ENCODE measurements around the gene ANAPC1. TPM values are rescaled to one million over a fixed set of nuclear protein-coding genes. Genes with fewer than 3 reads are reported as not detected.

ANAPC1 gene
- total and polyA plus RNA-seq, 9 of the 15 experiments (the other 6 are each of a cell fraction or from before 2014, with no cell fraction given): 14.0 to 126 (median 78.2) TPM

DNA sequence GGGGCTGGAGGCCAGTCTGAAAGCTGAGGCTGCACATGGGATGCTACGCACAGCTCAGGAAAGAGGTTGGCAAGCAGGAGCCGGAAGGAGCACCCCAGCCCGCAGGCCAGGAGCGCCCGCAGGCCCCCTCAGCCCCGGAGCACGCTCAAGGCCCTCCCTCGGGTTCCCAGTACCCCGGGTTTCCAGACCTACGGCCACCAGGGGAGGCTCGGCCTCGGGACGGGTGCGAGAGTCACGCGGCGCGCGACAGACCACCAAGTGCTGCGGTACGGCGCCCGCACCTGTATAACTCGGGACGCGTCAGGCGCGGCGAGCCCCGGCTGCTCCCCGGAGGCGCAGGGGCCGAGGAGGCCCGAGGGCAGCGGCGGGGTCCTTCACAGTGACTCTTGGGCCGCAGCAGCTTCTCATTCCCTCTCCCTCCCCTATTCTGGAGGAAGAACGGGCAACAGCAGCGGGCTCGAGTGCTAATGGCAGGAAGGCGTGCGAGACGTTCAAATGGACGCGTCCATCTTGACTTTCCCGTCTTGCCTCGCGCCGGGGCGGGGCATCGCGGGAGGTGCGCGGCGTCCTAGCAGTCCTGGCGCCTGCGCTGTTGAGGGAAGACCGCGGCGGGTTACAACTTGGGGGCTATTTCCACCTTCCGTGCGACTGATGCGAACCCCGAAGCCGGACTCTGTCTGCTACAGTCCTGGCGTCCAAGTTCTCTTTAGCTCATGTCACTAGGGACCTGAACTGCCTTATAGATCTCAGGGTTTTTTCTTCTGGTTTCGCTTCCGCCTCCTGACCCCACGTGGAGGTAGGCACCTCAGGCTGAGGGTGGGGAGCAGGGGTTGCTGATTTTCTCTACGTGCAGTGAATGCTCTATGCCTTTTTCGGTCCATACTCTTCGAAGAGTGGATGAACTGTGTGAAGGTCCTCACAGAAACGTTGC is at the start of gene ANAPC1 (continued):
- TF ChIP-seq U2AF1 (optimal IDR thresholded peaks at IDR 0.05; ENCODE audit: low read depth, low read length) (no peak), ADNP (tag; IDR thresholded peaks at IDR 0.05) (no peak), HDGF (IDR thresholded peaks at IDR 0.05) (no peak), LCOR (CRISPR knock-in tag; IDR thresholded peaks at IDR 0.05) (no peak), ZNF174 (CRISPR knock-in tag; IDR thresholded peaks at IDR 0.05) (no peak), SLC30A9 (CRISPR knock-in tag; IDR thresholded peaks at IDR 0.05) (no peak), ZSCAN29 (IDR thresholded peaks at IDR 0.05) (no peak), ZNF717 (CRISPR knock-in tag; IDR thresholded peaks at IDR 0.05) (no peak), KAT8 (IDR thresholded peaks at IDR 0.05; ENCODE audit: low read depth) (no peak), ZNF121 (CRISPR knock-in tag; conservative IDR thresholded peaks at IDR 0.05) (peak; percentile 12; the same call in 1 of the 2 replicates), ZNF318 (IDR thresholded peaks at IDR 0.05; ENCODE audit: borderline replicate concordance in 1 of 2, low read depth in 1 of 2) (no peak), ZC3H11A (IDR thresholded peaks at IDR 0.05; ENCODE audit: low read depth, low read length) (no peak), PHF8 (IDR thresholded peaks at IDR 0.05; ENCODE audit: borderline replicate concordance, low read length) (peak; percentile 90; the same call in 1 of the 2 replicates)
- TF ChIP-seq, protein P1, sequence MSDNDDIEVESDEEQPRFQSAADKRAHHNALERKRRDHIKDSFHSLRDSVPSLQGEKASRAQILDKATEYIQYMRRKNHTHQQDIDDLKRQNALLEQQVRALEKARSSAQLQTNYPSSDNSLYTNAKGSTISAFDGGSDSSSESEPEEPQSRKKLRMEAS (CRISPR knock-in tag; IDR thresholded peaks at IDR 0.05): peak; percentile 82
- TF ChIP-seq, protein P2, sequence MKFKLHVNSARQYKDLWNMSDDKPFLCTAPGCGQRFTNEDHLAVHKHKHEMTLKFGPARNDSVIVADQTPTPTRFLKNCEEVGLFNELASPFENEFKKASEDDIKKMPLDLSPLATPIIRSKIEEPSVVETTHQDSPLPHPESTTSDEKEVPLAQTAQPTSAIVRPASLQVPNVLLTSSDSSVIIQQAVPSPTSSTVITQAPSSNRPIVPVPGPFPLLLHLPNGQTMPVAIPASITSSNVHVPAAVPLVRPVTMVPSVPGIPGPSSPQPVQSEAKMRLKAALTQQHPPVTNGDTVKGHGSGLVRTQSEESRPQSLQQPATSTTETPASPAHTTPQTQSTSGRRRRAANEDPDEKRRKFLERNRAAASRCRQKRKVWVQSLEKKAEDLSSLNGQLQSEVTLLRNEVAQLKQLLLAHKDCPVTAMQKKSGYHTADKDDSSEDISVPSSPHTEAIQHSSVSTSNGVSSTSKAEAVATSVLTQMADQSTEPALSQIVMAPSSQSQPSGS (CRISPR knock-in tag; IDR thresholded peaks at IDR 0.05): no peak
- TF ChIP-seq, protein P3, sequence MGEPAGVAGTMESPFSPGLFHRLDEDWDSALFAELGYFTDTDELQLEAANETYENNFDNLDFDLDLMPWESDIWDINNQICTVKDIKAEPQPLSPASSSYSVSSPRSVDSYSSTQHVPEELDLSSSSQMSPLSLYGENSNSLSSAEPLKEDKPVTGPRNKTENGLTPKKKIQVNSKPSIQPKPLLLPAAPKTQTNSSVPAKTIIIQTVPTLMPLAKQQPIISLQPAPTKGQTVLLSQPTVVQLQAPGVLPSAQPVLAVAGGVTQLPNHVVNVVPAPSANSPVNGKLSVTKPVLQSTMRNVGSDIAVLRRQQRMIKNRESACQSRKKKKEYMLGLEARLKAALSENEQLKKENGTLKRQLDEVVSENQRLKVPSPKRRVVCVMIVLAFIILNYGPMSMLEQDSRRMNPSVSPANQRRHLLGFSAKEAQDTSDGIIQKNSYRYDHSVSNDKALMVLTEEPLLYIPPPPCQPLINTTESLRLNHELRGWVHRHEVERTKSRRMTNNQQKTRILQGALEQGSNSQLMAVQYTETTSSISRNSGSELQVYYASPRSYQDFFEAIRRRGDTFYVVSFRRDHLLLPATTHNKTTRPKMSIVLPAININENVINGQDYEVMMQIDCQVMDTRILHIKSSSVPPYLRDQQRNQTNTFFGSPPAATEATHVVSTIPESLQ (CRISPR knock-in tag; IDR thresholded peaks at IDR 0.05): peak; percentile 84; the same call in 1 of the 2 replicates

Data from K562 (cell line).